SK-N-MC (cell line): Measurements from ENCODE around the gene LYPD1.

Experiments used
- DNase-seq: peaks from one replicate; pipeline ENCODE4 v3.0.0-alpha.2; 2011; ENCODE audit warnings: low read depth, low spot score
- H3K27ac ChIP-seq: fragments of 200-600 bp; sonication (generic); 2 replicates; pipeline ENCODE4 v1.5.1; 2016; ENCODE audit warnings: mixed run types
- H3K36me3 ChIP-seq: fragments of 200-600 bp; sonication (generic); 2 replicates; pipeline ENCODE4 v1.6.1; 2017; ENCODE audit warnings: antibody characterized with exemption, low read length, mixed read lengths; ENCODE audit not compliant: insufficient read depth
- H3K4me3 ChIP-seq: fragments of 200-600 bp; sonication (generic); 2 replicates; pipeline ENCODE4 v1.5.1; 2016
- H3K9ac ChIP-seq: fragments of 200-600 bp; sonication (generic); 2 replicates; pipeline ENCODE4 v1.8.0; 2017; ENCODE audit warnings: mixed run types, mixed read lengths; ENCODE audit not compliant: insufficient read length
- H3K9me3 ChIP-seq: fragments of 200-600 bp; sonication (generic); 2 replicates; pipeline ENCODE4 v1.6.1; 2017; ENCODE audit warnings: low read depth, mild to moderate bottlenecking, antibody characterized with exemption, low read length, moderate library complexity, mixed read lengths
- EZH2 ChIP-seq: fragments of 200-600 bp; sonication (generic); IDR thresholded peaks from one replicate; pipeline ENCODE4 v1.6.1; 2017; ENCODE audit warnings: antibody characterized with exemption
- FOXP2 ChIP-seq: optimal IDR thresholded peaks from 2 replicates; pipeline ENCODE3; 2011; ENCODE audit warnings: mild to moderate bottlenecking, moderate library complexity; ENCODE audit not compliant: insufficient read depth; ENCODE audit errors: extremely low read length, control extremely low read depth
- POLR2AphosphoS5 ChIP-seq: IDR thresholded peaks from 2 replicates; pipeline ENCODE4 v1.6.1; 2012; ENCODE audit warnings: mild to moderate bottlenecking, low read depth, low read length, borderline replicate concordance

LYPD1 gene

GRCh38 chr2:132611719-132612118 is 58.3 kb downstream of the LYPD1 start:
- Histone ChIP-seq H3K4me3 (no peak overlapping the region), H3K9me3 (no peaks in the 10 kb centered on the region), H3K9ac (no peak overlapping the region), H3K27ac (no peak overlapping the region), H3K36me3 (no peaks in the 10 kb centered on the region)
- no peak for DNase-seq
- TF ChIP-seq FOXP2 (no peak), EZH2 (no peak), POLR2AphosphoS5 (no peak)

GRCh38 chr2:132609101-132609890 is 60.7 kb downstream of the LYPD1 start:
- Histone ChIP-seq H3K27ac (no peak overlapping the region), H3K36me3 (no peaks in the 10 kb centered on the region), H3K4me3 (no peak overlapping the region), H3K9ac (no peak overlapping the region), H3K9me3 (no peaks in the 10 kb centered on the region)
- no peak for DNase-seq
- TF ChIP-seq EZH2: no peak
- TF ChIP-seq FOXP2: no peak
- TF ChIP-seq POLR2AphosphoS5: no peak

GRCh38 chr2:132608311-132608710 is 61.7 kb downstream of the LYPD1 start:
- no peak for DNase-seq
- no peaks in the 10 kb centered on the region for H3K36me3 ChIP-seq
- no peak overlapping the region for H3K4me3 ChIP-seq
- no peak overlapping the region for H3K27ac ChIP-seq
- H3K9ac ChIP-seq: no peak overlapping the region
- TF ChIP-seq FOXP2 (no peak), EZH2 (no peak), POLR2AphosphoS5 (no peak)
- no peaks in the 10 kb centered on the region for H3K9me3 ChIP-seq

GRCh38 chr2:132607426-132608090 is 62.4 kb downstream of the LYPD1 start:
- H3K36me3 ChIP-seq: no peaks in the 10 kb centered on the region
- H3K9me3 ChIP-seq: no peaks in the 10 kb centered on the region
- no peak for DNase-seq
- H3K9ac ChIP-seq: no peak overlapping the region
- no peak overlapping the region for H3K4me3 ChIP-seq
- TF ChIP-seq FOXP2 (no peak), EZH2 (no peak), POLR2AphosphoS5 (no peak)
- H3K27ac ChIP-seq: no peak overlapping the region

GRCh38 chr2:132606649-132607048 is 63.4 kb downstream of the LYPD1 start:
- Histone ChIP-seq H3K9ac (no peak overlapping the region), H3K27ac (no peak overlapping the region), H3K4me3 (no peak overlapping the region), H3K9me3 (no peaks in the 10 kb centered on the region), H3K36me3 (no peaks in the 10 kb centered on the region)
- TF ChIP-seq FOXP2: no peak
- no peak for TF ChIP-seq POLR2AphosphoS5
- TF ChIP-seq EZH2: no peak
- no peak for DNase-seq

GRCh38 chr2:132605236-132606180 is 64.5 kb downstream of the LYPD1 start:
- Histone ChIP-seq H3K9ac (no peak overlapping the region), H3K27ac (no peak overlapping the region), H3K4me3 (peak overlapping the region; percentile 46; the same call in 1 of the 2 replicates), H3K36me3 (no peaks in the 10 kb centered on the region), H3K9me3 (no peaks in the 10 kb centered on the region)
- TF ChIP-seq EZH2 (no peak), FOXP2 (no peak)
- DNase-seq: no peak

- Histone ChIP-seq H3K9me3 (no peaks in the 10 kb centered on the region), H3K4me3 (peak overlapping the region; percentile 46), H3K27ac (peak overlapping the region; percentile 38; the same call in 1 of the 2 replicates), H3K36me3 (no peaks in the 10 kb centered on the region), H3K9ac (no peak overlapping the region)
- no peak for DNase-seq
- no peak for TF ChIP-seq EZH2
Measured at GRCh38 chr2:132604561-132604960, 65.4 kb downstream of the LYPD1 start.

GRCh38 chr2:132599556-132599955 is 70.4 kb downstream of the LYPD1 start:
- Histone ChIP-seq H3K36me3 (no peaks in the 10 kb centered on the region), H3K9me3 (no peaks in the 10 kb centered on the region), H3K4me3 (no peak overlapping the region), H3K27ac (no peak overlapping the region), H3K9ac (no peak overlapping the region)
- no peak for DNase-seq
- no peak for TF ChIP-seq FOXP2
- no peak for TF ChIP-seq EZH2
- no peak for TF ChIP-seq POLR2AphosphoS5
